HepG2 (cell line): ENCODE data around the gene GZF1. TPM values are rescaled to one million over a fixed set of nuclear protein-coding genes. Genes with fewer than 3 reads are reported as not detected.

Source experiments
- MEIS1 ChIP-seq: sonication (generic); formaldehyde crosslinking; IDR thresholded peaks from 2 replicates; pipeline ENCODE4 v1.9.0; 2021; ENCODE audit warnings: mild to moderate bottlenecking, missing genetic modification reagents, moderate library complexity, borderline replicate concordance
- NR2F1 ChIP-seq, 2 experiments: fragments of 450-650 bp in 1 of 2; formaldehyde crosslinking in 1 of 2; IDR thresholded peaks; 2 replicates each; pipeline versions ENCODE4 v1.5.0 to v1.6.1; 2016 to 2020; ENCODE audit warnings: mild to moderate bottlenecking in 1 of 2, missing compliant biosample characterization in 1 of 2, missing genetic modification reagents in 1 of 2, moderate library complexity in 1 of 2
- RARG ChIP-seq: sonication (generic); formaldehyde crosslinking; IDR thresholded peaks from 2 replicates; pipeline ENCODE4 v1.4.0; 2020; ENCODE audit warnings: low read depth, mild to moderate bottlenecking, missing genetic modification reagents
- RBFOX2 ChIP-seq: fragments of 200-400 bp; formaldehyde crosslinking; IDR thresholded peaks from 2 replicates; pipeline ENCODE4 v1.6.1; 2017; ENCODE audit warnings: low read depth, mild to moderate bottlenecking, low read length
- SNAI1 ChIP-seq: sonication (generic); formaldehyde crosslinking; IDR thresholded peaks from 2 replicates; pipeline ENCODE4 v1.5.0; 2020; ENCODE audit warnings: mild to moderate bottlenecking, missing genetic modification reagents, borderline replicate concordance
- SNRNP70 ChIP-seq: fragments of 200-400 bp; formaldehyde crosslinking; IDR thresholded peaks from 2 replicates; pipeline ENCODE4 v1.6.1; 2017; ENCODE audit warnings: mild to moderate bottlenecking, low read depth, low read length, moderate library complexity
- TARDBP ChIP-seq: sonication (generic); formaldehyde crosslinking; IDR thresholded peaks from 2 replicates; pipeline ENCODE4 v1.8.0; 2022; ENCODE audit warnings: mild to moderate bottlenecking, missing genetic modification reagents
- ZKSCAN1 ChIP-seq: fragments of 150-350 bp; IDR thresholded peaks from 2 replicates; pipeline ENCODE4 v1.6.1; 2014; ENCODE audit warnings: low read length
- ZNF235 ChIP-seq: sonication (generic); formaldehyde crosslinking; IDR thresholded peaks from 2 replicates; pipeline ENCODE4 v1.8.1; 2023; ENCODE audit warnings: mild to moderate bottlenecking, missing genetic modification reagents, borderline replicate concordance
- ZNF264 ChIP-seq: sonication (generic); formaldehyde crosslinking; IDR thresholded peaks from 2 replicates; pipeline ENCODE4 v1.4.0; 2020; ENCODE audit warnings: missing genetic modification reagents
- ZNF329 ChIP-seq: sonication (generic); formaldehyde crosslinking; IDR thresholded peaks from 2 replicates; pipeline ENCODE4 v1.9.0; 2021; ENCODE audit warnings: low read depth, mild to moderate bottlenecking, missing genetic modification reagents
- ZNF552 ChIP-seq: sonication (generic); formaldehyde crosslinking; IDR thresholded peaks from 2 replicates; pipeline ENCODE4 v1.9.0; 2022; ENCODE audit warnings: missing genetic modification reagents, mild to moderate bottlenecking, borderline replicate concordance
- polyA plus RNA-seq, 8 experiments: library from polyadenylated mRNA; depleted of rRNA in 3 of 8; stranded (reverse) in 7 of 8; unstranded in 1 of 8; fragments of >200 nt; fragmentation: Illumina TruSeq in 4 of 8; extraction: Trizol in 4 of 8; gene quantifications; 2 replicates each; pipeline versions ENCODE4 v1.2.1 to v1.2.3, GENCODE V29; 2011 to 2016; ENCODE audit warnings: low read depth in 4 of 8, missing spikeins in 1 of 8, mixed read lengths in 1 of 8; ENCODE audit not compliant: insufficient read depth in 1 of 8
- total RNA-seq, 5 experiments: library from RNA; depleted of rRNA; stranded (reverse); fragments of >200 nt; fragmentation: Illumina TruSeq; extraction: Trizol; gene quantifications; 2 replicates each; pipeline ENCODE4 v1.2.3, GENCODE V29; 2016; ENCODE audit warnings: low read depth in 1 of 5
- TF ChIP-seq, protein P1 (sequence below): IDR thresholded peaks from 2 replicates; pipeline ENCODE4 v1.6.1; 2016; ENCODE audit warnings: control low read depth
- TF ChIP-seq, protein P2 (sequence below): sonication (generic); formaldehyde crosslinking; IDR thresholded peaks from 2 replicates; pipeline ENCODE4 v1.8.0; 2022; ENCODE audit warnings: mild to moderate bottlenecking, missing genetic modification reagents, borderline replicate concordance
- TF ChIP-seq, protein P3 (sequence below): sonication (generic); formaldehyde crosslinking; IDR thresholded peaks from 2 replicates; pipeline ENCODE4 v1.9.0; 2021; ENCODE audit warnings: missing genetic modification reagents, borderline replicate concordance
- TF ChIP-seq, protein P4 (sequence below): sonication (generic); formaldehyde crosslinking; IDR thresholded peaks from 2 replicates; pipeline ENCODE4 v1.5.1; 2020; ENCODE audit warnings: mild to moderate bottlenecking, missing genetic modification reagents, moderate library complexity
- TF ChIP-seq, protein P5 (sequence below): sonication (generic); formaldehyde crosslinking; IDR thresholded peaks from 2 replicates; pipeline ENCODE4 v1.4.0; 2020; ENCODE audit warnings: missing genetic modification reagents

GZF1 gene
- total and polyA plus RNA-seq, 2 of the 13 experiments (the other 11 are each of a cell fraction or from before 2014, with no cell fraction given): 16.9 to 26.0 TPM

DNA sequence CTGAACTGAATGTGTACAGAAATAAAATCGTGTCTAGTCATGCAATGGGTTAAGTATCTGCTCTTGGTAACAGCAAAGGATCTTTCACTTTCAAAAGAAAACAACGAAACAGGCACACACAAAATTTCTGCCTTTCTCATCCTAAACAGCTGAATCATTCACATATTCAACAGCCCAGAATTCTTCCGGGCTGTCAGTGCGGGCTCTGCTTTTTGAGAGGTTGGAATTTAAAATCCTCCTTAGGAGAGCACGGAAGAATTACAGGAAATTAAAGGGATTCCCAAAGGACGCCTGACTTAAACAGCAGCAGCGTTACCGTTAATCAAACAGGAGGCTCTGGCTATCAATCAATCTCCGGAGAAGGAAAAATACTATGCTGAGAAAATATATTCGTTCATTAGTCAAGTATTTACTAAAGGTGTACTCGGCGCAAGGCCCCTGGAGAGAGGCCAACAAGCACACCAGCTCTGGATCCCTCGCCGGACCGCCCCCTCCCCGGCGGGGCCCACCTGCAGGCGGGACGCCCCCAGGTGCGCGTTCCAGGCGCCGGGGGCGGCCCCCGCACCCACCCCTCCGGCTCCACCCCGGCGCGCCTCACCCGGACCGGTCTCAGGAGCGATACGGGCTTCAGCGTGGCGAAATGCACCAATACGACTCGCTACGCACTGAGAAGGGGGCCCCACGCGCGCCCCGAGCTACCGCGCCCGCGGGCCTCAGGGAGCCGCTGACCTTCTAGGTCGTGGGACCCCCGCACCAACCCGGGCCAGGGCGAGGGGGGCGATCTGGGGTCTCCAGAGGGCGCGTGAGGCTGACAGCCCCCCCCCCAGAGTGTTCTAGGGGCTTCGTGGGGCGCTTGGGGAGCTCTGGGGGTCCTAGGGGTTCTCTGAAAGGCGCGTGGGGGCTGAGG is 58.3 kb downstream of the GZF1 start (continued):
- TF ChIP-seq, protein P1, sequence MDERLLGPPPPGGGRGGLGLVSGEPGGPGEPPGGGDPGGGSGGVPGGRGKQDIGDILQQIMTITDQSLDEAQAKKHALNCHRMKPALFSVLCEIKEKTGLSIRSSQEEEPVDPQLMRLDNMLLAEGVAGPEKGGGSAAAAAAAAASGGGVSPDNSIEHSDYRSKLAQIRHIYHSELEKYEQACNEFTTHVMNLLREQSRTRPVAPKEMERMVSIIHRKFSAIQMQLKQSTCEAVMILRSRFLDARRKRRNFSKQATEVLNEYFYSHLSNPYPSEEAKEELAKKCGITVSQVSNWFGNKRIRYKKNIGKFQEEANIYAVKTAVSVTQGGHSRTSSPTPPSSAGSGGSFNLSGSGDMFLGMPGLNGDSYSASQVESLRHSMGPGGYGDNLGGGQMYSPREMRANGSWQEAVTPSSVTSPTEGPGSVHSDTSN (CRISPR knock-in tag): no peak
- TF ChIP-seq ZNF552 (CRISPR knock-in tag) (no peak), SNAI1 (CRISPR knock-in tag) (no peak), RARG (no peak), NR2F1 (CRISPR knock-in tag; IDR thresholded peaks at IDR 0.05) (no peak), ZKSCAN1 (no peak), ZNF329 (CRISPR knock-in tag) (no peak), ZNF264 (CRISPR knock-in tag) (no peak), RBFOX2 (no peak), SNRNP70 (no peak), MEIS1 (CRISPR knock-in tag) (no peak), ZNF235 (CRISPR knock-in tag) (no peak), TARDBP (peak; percentile 27; the same call in 1 of the 2 replicates)
- TF ChIP-seq, protein P2, sequence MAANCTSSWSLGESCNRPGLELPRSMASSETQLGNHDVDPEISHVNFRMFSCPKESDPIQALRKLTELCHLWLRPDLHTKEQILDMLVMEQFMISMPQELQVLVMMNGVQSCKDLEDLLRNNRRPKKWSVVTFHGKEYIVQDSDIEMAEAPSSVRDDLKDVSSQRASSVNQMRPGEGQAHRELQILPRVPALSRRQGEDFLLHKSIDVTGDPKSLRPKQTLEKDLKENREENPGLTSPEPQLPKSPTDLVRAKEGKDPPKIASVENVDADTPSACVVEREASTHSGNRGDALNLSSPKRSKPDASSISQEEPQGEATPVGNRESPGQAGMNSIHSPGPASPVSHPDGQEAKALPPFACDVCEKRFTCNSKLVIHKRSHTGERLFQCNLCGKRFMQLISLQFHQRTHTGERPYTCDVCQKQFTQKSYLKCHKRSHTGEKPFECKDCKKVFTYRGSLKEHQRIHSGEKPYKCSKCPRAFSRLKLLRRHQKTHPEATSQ (CRISPR knock-in tag): no peak
- TF ChIP-seq, protein P3, sequence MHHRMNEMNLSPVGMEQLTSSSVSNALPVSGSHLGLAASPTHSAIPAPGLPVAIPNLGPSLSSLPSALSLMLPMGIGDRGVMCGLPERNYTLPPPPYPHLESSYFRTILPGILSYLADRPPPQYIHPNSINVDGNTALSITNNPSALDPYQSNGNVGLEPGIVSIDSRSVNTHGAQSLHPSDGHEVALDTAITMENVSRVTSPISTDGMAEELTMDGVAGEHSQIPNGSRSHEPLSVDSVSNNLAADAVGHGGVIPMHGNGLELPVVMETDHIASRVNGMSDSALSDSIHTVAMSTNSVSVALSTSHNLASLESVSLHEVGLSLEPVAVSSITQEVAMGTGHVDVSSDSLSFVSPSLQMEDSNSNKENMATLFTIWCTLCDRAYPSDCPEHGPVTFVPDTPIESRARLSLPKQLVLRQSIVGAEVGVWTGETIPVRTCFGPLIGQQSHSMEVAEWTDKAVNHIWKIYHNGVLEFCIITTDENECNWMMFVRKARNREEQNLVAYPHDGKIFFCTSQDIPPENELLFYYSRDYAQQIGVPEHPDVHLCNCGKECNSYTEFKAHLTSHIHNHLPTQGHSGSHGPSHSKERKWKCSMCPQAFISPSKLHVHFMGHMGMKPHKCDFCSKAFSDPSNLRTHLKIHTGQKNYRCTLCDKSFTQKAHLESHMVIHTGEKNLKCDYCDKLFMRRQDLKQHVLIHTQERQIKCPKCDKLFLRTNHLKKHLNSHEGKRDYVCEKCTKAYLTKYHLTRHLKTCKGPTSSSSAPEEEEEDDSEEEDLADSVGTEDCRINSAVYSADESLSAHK (CRISPR knock-in tag): no peak
- TF ChIP-seq, protein P4, sequence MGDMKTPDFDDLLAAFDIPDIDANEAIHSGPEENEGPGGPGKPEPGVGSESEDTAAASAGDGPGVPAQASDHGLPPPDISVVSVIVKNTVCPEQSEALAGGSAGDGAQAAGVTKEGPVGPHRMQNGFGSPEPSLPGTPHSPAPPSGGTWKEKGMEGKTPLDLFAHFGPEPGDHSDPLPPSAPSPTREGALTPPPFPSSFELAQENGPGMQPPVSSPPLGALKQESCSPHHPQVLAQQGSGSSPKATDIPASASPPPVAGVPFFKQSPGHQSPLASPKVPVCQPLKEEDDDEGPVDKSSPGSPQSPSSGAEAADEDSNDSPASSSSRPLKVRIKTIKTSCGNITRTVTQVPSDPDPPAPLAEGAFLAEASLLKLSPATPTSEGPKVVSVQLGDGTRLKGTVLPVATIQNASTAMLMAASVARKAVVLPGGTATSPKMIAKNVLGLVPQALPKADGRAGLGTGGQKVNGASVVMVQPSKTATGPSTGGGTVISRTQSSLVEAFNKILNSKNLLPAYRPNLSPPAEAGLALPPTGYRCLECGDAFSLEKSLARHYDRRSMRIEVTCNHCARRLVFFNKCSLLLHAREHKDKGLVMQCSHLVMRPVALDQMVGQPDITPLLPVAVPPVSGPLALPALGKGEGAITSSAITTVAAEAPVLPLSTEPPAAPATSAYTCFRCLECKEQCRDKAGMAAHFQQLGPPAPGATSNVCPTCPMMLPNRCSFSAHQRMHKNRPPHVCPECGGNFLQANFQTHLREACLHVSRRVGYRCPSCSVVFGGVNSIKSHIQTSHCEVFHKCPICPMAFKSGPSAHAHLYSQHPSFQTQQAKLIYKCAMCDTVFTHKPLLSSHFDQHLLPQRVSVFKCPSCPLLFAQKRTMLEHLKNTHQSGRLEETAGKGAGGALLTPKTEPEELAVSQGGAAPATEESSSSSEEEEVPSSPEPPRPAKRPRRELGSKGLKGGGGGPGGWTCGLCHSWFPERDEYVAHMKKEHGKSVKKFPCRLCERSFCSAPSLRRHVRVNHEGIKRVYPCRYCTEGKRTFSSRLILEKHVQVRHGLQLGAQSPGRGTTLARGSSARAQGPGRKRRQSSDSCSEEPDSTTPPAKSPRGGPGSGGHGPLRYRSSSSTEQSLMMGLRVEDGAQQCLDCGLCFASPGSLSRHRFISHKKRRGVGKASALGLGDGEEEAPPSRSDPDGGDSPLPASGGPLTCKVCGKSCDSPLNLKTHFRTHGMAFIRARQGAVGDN (CRISPR knock-in tag): no peak
- TF ChIP-seq, protein P5, sequence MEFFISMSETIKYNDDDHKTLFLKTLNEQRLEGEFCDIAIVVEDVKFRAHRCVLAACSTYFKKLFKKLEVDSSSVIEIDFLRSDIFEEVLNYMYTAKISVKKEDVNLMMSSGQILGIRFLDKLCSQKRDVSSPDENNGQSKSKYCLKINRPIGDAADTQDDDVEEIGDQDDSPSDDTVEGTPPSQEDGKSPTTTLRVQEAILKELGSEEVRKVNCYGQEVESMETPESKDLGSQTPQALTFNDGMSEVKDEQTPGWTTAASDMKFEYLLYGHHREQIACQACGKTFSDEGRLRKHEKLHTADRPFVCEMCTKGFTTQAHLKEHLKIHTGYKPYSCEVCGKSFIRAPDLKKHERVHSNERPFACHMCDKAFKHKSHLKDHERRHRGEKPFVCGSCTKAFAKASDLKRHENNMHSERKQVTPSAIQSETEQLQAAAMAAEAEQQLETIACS (CRISPR knock-in tag): no peak
